ENCODE measurements around the gene SLC7A4. TPM values are rescaled to one million over a fixed set of nuclear protein-coding genes. Genes with fewer than 3 reads are reported as not detected.

SLC7A4 gene
- total RNA-seq, 1 donor from 2014 or later = 0.22 TPM

GRCh38 chr22:20995329-20996030, 36.9 kb downstream of the SLC7A4 start:
- no peak for DNase-seq (ENCODE audit: low spot score)
- Mint-ChIP-seq H3K27me3 (ENCODE audit: low read depth) (no peaks in the 10 kb centered on the region), H3K9me3 (ENCODE audit: low read depth) (no peaks in the 10 kb centered on the region), H3K4me1 (ENCODE audit: low read depth) (peaks cover 7% of the 10 kb centered on the region), H3K27ac (ENCODE audit: unreplicated experiment) (no peak overlapping the region), H3K4me3 (ENCODE audit: unreplicated experiment) (no peak overlapping the region), H3K36me3 (ENCODE audit: low read depth) (peaks cover 3% of the 10 kb centered on the region)
- no peak for TF ChIP-seq CTCF (IDR thresholded peaks at IDR 0.05)

- H3K36me3 Mint-ChIP-seq (ENCODE audit: low read depth) = peaks cover 5% of the 10 kb centered on the region
- no peak overlapping the region for H3K4me3 Mint-ChIP-seq (ENCODE audit: unreplicated experiment)
- H3K27me3 Mint-ChIP-seq (ENCODE audit: low read depth) = no peaks in the 10 kb centered on the region
- no peak for DNase-seq (ENCODE audit: low spot score)
- H3K4me1 Mint-ChIP-seq (ENCODE audit: low read depth) = peaks cover under 1% of the 10 kb centered on the region
- no peaks in the 10 kb centered on the region for H3K9me3 Mint-ChIP-seq (ENCODE audit: low read depth)
- no peak overlapping the region for H3K27ac Mint-ChIP-seq (ENCODE audit: unreplicated experiment)
- no peak for TF ChIP-seq CTCF (IDR thresholded peaks at IDR 0.05)
These were observed 37.5 kb downstream of the SLC7A4 start for GRCh38 chr22:20994902-20995241.

GRCh38 chr22:20994128-20994901, 38.0 kb downstream of the SLC7A4 start:
- Mint-ChIP-seq H3K27ac (ENCODE audit: unreplicated experiment) (no peak overlapping the region), H3K4me3 (ENCODE audit: unreplicated experiment) (no peak overlapping the region), H3K36me3 (ENCODE audit: low read depth) (peaks cover 5% of the 10 kb centered on the region), H3K27me3 (ENCODE audit: low read depth) (no peaks in the 10 kb centered on the region), H3K9me3 (ENCODE audit: low read depth) (no peaks in the 10 kb centered on the region), H3K4me1 (ENCODE audit: low read depth) (no peaks in the 10 kb centered on the region)
- TF ChIP-seq CTCF (IDR thresholded peaks at IDR 0.05) = no peak
- peak; percentile 88 for DNase-seq (ENCODE audit: low spot score)

DNA sequence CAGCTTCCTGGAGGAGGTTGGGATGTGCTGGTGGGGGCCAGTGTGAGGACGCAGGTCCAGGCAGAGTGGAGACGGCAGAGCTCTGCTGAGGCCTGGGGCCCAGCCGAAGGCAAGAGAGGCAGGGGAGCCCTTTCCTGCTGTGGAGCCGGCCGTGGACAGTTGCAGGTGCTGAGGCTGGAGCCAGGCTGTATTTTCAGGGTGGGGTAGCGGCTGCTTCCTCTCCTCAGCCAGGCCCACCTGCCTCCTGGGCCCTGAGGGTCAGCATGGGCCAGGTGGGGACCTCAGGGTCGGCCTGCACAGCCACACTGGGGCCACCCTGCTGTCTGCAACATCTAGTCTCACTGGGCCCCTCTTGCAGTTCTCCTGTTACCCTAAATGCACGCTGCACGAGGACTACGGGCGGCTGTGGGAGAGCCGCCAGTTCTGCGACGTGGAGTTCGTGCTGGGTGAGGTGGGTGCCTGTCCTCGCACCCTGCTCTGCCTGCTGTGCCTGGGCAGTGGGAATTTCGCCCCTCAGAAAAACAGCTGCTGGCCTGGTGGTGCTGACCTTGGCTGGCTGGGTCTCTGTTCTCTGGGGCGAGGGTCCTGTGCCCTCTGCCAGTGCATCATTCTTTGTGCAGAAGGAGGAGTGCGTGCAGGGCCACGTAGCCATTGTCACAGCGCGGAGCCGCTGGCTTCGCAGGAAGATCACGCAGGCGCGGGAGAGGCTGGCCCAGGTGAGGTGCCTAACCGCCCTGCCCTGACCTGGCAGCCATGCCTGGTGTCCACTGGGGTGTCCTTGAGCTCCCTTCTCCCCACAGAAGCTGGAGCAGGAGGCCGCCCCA, 38.8 kb downstream of the SLC7A4 start:
- Mint-ChIP-seq H3K4me1 (ENCODE audit: low read depth) (no peaks in the 10 kb centered on the region), H3K4me3 (ENCODE audit: unreplicated experiment) (no peak overlapping the region), H3K27me3 (ENCODE audit: low read depth) (no peaks in the 10 kb centered on the region), H3K9me3 (ENCODE audit: low read depth) (no peaks in the 10 kb centered on the region), H3K27ac (ENCODE audit: unreplicated experiment) (no peak overlapping the region), H3K36me3 (ENCODE audit: low read depth) (peaks cover 5% of the 10 kb centered on the region)
- no peak for TF ChIP-seq CTCF (IDR thresholded peaks at IDR 0.05)
- peak; percentile 91 for DNase-seq (ENCODE audit: low spot score)
